HepG2 (cell line): ENCODE data around the gene ASB17. TPM values are rescaled to one million over a fixed set of nuclear protein-coding genes. Genes with fewer than 3 reads are reported as not detected.
"Not testable (repeated sequence)": the region's sequence is repeated elsewhere in the genome, so short reads cannot be mapped to it uniquely, and the experiment has no call there.

Experiments used
- ATAC-seq: fragments of 200-7000 bp; cut with Tn5 transposase; 3 replicates; pipeline ENCODE4 v1.9.1; 2020; ENCODE audit warnings: mild to moderate bottlenecking, moderate library complexity
- BruUV-seq: library from RNA; stranded (reverse); fragments of 400-500 nt; replicated peaks from 2 replicates; lab custom pipeline; 2021; lab: Mats Ljungman, UMichigan
- CTCF ChIA-PET: fragments of 300-600 bp; formaldehyde crosslinking; extraction: SDS; loops from one replicate; lab custom pipeline; 2021; ENCODE audit warnings: low total read pairs, inconsistent platforms, low intra/inter-chr PET ratio; lab: Yijun Ruan, JAX
- POLR2A ChIA-PET: fragments of 350-600 bp; sonication (Branson Sonifier 250); formaldehyde crosslinking; loops from one replicate; lab custom pipeline; 2020; ENCODE audit warnings: antibody characterized with exemption, inconsistent platforms; lab: Yijun Ruan, JAX
- DNase-seq: peaks from one replicate; pipeline ENCODE4 v3.0.0-alpha.2; 2015; ENCODE audit warnings: low spot score
- FAIRE-seq: peaks from 3 replicates; lab custom pipeline; 2011; peaks lifted over from hg19 to GRCh38; lab: Jason Lieb, UNC
- H2AFZ ChIP-seq: one replicate; pipeline ENCODE4 v1.6.1; 2011; ENCODE audit warnings: low read length, inconsistent platforms
- H3K27ac ChIP-seq: fragments of 300-600 bp; 3 replicates; pipeline ENCODE4 v1.8.0; 2011; ENCODE audit warnings: mixed run types, mild to moderate bottlenecking, mixed read lengths, low read length, inconsistent platforms; ENCODE audit not compliant: insufficient read depth; ENCODE audit errors: extremely low read length
- H3K27me3 ChIP-seq, 2 experiments: fragments of 200-600 bp in 1 of 2; 2 replicates in 1 of 2; 3 replicates in 1 of 2; pipeline versions ENCODE4 v1.6.0 to v1.8.0; 2011; ENCODE audit warnings: low read length in 2 of 2, mild to moderate bottlenecking in 2 of 2, moderate library complexity in 2 of 2, inconsistent platforms in 1 of 2; ENCODE audit not compliant: insufficient read depth in 2 of 2, control insufficient read depth in 1 of 2
- H3K36me3 ChIP-seq, 2 experiments: fragments of 200-600 bp in 1 of 2; replicated peaks in 1 of 2; 2 replicates in 1 of 2; 3 replicates in 1 of 2; pipeline versions ENCODE4 v1.5.1 to v1.8.0; 2011; ENCODE audit warnings: low read length in 2 of 2, inconsistent platforms in 1 of 2; ENCODE audit not compliant: insufficient read depth in 2 of 2, control insufficient read depth in 1 of 2
- H3K4me1 ChIP-seq: 2 replicates; pipeline ENCODE4 v1.5.1; 2012; ENCODE audit warnings: low read length, inconsistent platforms; ENCODE audit not compliant: insufficient read depth
- H3K4me2 ChIP-seq: 2 replicates; pipeline ENCODE4 v1.6.0; 2011; ENCODE audit warnings: low read depth, low read length, inconsistent platforms
- H3K4me3 ChIP-seq, 3 experiments: fragments of 200-600 bp in 1 of 3; sonication (generic), shearing (Covaris generic) in 1 of 3; replicated peaks in 1 of 3; 2 replicates each; pipeline ENCODE4 v1.5.1; 2011 to 2016; ENCODE audit warnings: low read length in 3 of 3, inconsistent platforms in 2 of 3, low read depth in 2 of 3, mild to moderate bottlenecking in 2 of 3, control low read depth in 1 of 3, mixed read lengths in 1 of 3; ENCODE audit not compliant: insufficient read depth in 1 of 3
- H3K79me2 ChIP-seq: one replicate; pipeline ENCODE4 v1.6.1; 2011; ENCODE audit warnings: low read length, inconsistent platforms; ENCODE audit not compliant: insufficient read depth
- H3K9ac ChIP-seq: 2 replicates; pipeline ENCODE4 v1.6.0; 2011; ENCODE audit warnings: mild to moderate bottlenecking, low read depth, low read length, inconsistent platforms; ENCODE audit not compliant: insufficient read depth
- H3K9me3 ChIP-seq: 2 replicates; pipeline ENCODE4 v1.5.1; 2012; ENCODE audit warnings: mild to moderate bottlenecking, low read length
- H4K20me1 ChIP-seq: 2 replicates; pipeline ENCODE4 v1.6.0; 2011; ENCODE audit warnings: inconsistent platforms, mild to moderate bottlenecking, low read length, moderate library complexity; ENCODE audit not compliant: insufficient read depth
- ATF7-NPFF ChIP-seq: sonication (generic); formaldehyde crosslinking; IDR thresholded peaks from 2 replicates; pipeline ENCODE4 v1.8.1; 2023; ENCODE audit warnings: mild to moderate bottlenecking, low read depth, missing genetic modification reagents, moderate library complexity
- CENPT ChIP-seq: sonication (generic); formaldehyde crosslinking; IDR thresholded peaks from 2 replicates; pipeline ENCODE4 v1.8.0; 2022; ENCODE audit warnings: low read depth, mild to moderate bottlenecking, moderate library complexity, missing genetic modification reagents
- KLF6 ChIP-seq: IDR thresholded peaks from 2 replicates; pipeline ENCODE4 v1.8.0; 2016; ENCODE audit warnings: missing biosample characterization, missing genetic modification reagents
- RAD21 ChIP-seq: fragments of 450-650 bp; formaldehyde crosslinking; IDR thresholded peaks from 2 replicates; pipeline ENCODE4 v1.5.0; 2020; ENCODE audit warnings: mild to moderate bottlenecking
- WGBS: methylation state at CpG from one replicate; pipeline ENCODE4 v1.1.6; 2017; ENCODE audit warnings: low lambda C conversion rate; 5-methylcytosine and 5-hydroxymethylcytosine counted together
- in situ Hi-C: cut with HindIII; loops from 2 replicates; pipeline ENCODE4 v1.10.0; 2017; ENCODE audit warnings: low pct_unique_long_range_greater_than_20kb; ENCODE audit not compliant: extremely low pct_ligation_motif_present
- intact Hi-C: fragments of 100-400 bp; cut with micrococcal nuclease; formaldehyde crosslinking; loops from one replicate; pipeline ENCODE4 v1.10.0; 2022; ENCODE audit not compliant: unreplicated experiment
- polyA plus RNA-seq, 8 experiments: library from polyadenylated mRNA; depleted of rRNA in 3 of 8; stranded (reverse) in 7 of 8; unstranded in 1 of 8; fragments of >200 nt; fragmentation: Illumina TruSeq in 4 of 8; extraction: Trizol in 4 of 8; gene quantifications; 2 replicates each; pipeline versions ENCODE4 v1.2.1 to v1.2.3, GENCODE V29; 2011 to 2016; ENCODE audit warnings: low read depth in 4 of 8, missing spikeins in 1 of 8, mixed read lengths in 1 of 8; ENCODE audit not compliant: insufficient read depth in 1 of 8
- total RNA-seq, 5 experiments: library from RNA; depleted of rRNA; stranded (reverse); fragments of >200 nt; fragmentation: Illumina TruSeq; extraction: Trizol; gene quantifications; 2 replicates each; pipeline ENCODE4 v1.2.3, GENCODE V29; 2016; ENCODE audit warnings: low read depth in 1 of 5
- TF ChIP-seq, protein P1 (sequence below): fragments of 450-650 bp; IDR thresholded peaks from 2 replicates; pipeline ENCODE4 v1.6.1; 2016

The ASB17 gene
- total and polyA plus RNA-seq, 2 of the 13 experiments (the other 11 are each of a cell fraction or from before 2014, with no cell fraction given): not detected

GRCh38 chr1:75950176-75950575 lies 18.0 kb upstream of the ASB17 start:
- intact Hi-C loops: no loop called here
- Histone ChIP-seq H3K36me3 (no peaks in the 10 kb centered on the region), H3K9me3 (no peaks in the 10 kb centered on the region), H3K4me2 (no peak overlapping the region), H3K9ac (no peak overlapping the region), H4K20me1 (no peaks in the 10 kb centered on the region), H2AFZ (no peak overlapping the region), H3K4me3 (no peak overlapping the region), H3K4me1 (peaks cover 15% of the 10 kb centered on the region), H3K79me2 (no peaks in the 10 kb centered on the region), H3K27ac (no peak overlapping the region), H3K27me3 (no peaks in the 10 kb centered on the region)
- CTCF ChIA-PET: no interaction called here
- no peak for FAIRE-seq
- POLR2A ChIA-PET: no interaction called here
- 38% methylated on average over 3 of the region's 3 CpGs for WGBS
- no peak for DNase-seq
- no TSS peak for BruUV-seq
- no peak for TF ChIP-seq ATF7-NPFF
- ATAC-seq: no peak
- in situ Hi-C loops: no loop called here

DNA sequence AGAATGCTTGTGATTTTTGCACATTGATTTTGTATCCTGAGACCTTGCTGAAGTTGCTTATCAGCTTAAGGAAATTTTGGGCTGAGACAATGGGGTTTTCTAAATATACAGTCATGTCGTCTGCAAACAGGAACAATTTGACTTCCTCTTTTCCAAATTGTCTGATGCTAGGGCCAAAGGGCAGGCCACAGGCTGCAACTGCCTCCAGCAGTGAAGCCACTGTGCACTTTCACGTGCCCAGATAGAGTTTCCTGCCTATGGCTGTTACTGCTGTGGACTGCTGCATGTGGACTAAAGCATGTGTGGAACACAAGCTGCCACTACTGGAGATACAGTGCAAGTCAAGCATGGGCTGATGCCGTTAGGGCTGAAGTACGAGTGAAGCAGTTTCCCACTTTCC lies 10.8 kb upstream of the ASB17 start:
- H3K4me1 ChIP-seq, intact Hi-C loops, H3K9me3 ChIP-seq, H2AFZ ChIP-seq, H3K36me3 ChIP-seq, DNase-seq, H3K79me2 ChIP-seq, in situ Hi-C loops, H3K4me3 ChIP-seq, BruUV-seq, H4K20me1 ChIP-seq, FAIRE-seq, ATAC-seq, H3K9ac ChIP-seq, H3K27me3 ChIP-seq, H3K27ac ChIP-seq, CTCF ChIA-PET, POLR2A ChIA-PET, H3K4me2 ChIP-seq: not testable (repeated sequence)
- 0% methylated on average over 2 of the region's 4 CpGs for WGBS

- Histone ChIP-seq H3K79me2 (no peaks in the 10 kb centered on the region), H3K4me2 (no peak overlapping the region), H3K4me1 (no peaks in the 10 kb centered on the region), H3K9me3 (no peaks in the 10 kb centered on the region), H3K4me3 (no peak overlapping the region), H4K20me1 (no peaks in the 10 kb centered on the region), H3K9ac (no peak overlapping the region), H3K27ac (no peak overlapping the region), H3K27me3 (no peaks in the 10 kb centered on the region), H2AFZ (no peak overlapping the region), H3K36me3 (no peaks in the 10 kb centered on the region)
- DNase-seq (no peak), FAIRE-seq (no peak), ATAC-seq (no peak)
- in situ Hi-C loops: no loop called here
- TF ChIP-seq, protein P1, sequence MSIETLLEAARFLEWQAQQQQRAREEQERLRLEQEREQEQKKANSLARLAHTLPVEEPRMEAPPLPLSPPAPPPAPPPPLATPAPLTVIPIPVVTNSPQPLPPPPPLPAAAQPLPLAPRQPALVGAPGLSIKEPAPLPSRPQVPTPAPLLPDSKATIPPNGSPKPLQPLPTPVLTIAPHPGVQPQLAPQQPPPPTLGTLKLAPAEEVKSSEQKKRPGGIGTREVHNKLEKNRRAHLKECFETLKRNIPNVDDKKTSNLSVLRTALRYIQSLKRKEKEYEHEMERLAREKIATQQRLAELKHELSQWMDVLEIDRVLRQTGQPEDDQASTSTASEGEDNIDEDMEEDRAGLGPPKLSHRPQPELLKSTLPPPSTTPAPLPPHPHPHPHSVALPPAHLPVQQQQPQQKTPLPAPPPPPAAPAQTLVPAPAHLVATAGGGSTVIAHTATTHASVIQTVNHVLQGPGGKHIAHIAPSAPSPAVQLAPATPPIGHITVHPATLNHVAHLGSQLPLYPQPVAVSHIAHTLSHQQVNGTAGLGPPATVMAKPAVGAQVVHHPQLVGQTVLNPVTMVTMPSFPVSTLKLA: no peak
- TF ChIP-seq RAD21 (no peak), KLF6 (CRISPR knock-in tag) (no peak), CENPT (CRISPR knock-in tag) (no peak)
- POLR2A ChIA-PET: no interaction called here
- intact Hi-C loops: no loop called here
- no TSS peak for BruUV-seq
- CTCF ChIA-PET: no interaction called here
- 0% methylated on average over 1 of the region's 1 CpG for WGBS
Measured at GRCh38 chr1:75937034-75937433, 4.8 kb upstream of the ASB17 start.
